DND-41 (cell line): ENCODE data around the gene EEF1AKMT1.

Experiments used
- ATAC-seq: fragments of 200-7000 bp; cut with Tn5 transposase; 3 replicates; pipeline ENCODE4 v1.9.1; 2021; ENCODE audit warnings: low read depth; ENCODE audit not compliant: insufficient read depth
- DNase-seq: peaks from one replicate; pipeline ENCODE4 v3.0.0-alpha.2; 2020
- H2AFZ ChIP-seq: 2 replicates; pipeline ENCODE4 v1.6.0; 2012; ENCODE audit warnings: low read depth, low read length
- H3K27ac ChIP-seq: 2 replicates; pipeline ENCODE4 v1.5.1; 2012; ENCODE audit warnings: low read length, inconsistent platforms
- H3K27me3 ChIP-seq: fragments of 200-600 bp; sonication (generic); 2 replicates; pipeline ENCODE4 v1.6.0; 2012; ENCODE audit warnings: low read length, mild to moderate bottlenecking, inconsistent platforms; ENCODE audit not compliant: insufficient read depth, poor library complexity
- H3K36me3 ChIP-seq: 2 replicates; pipeline ENCODE4 v1.5.1; 2012; ENCODE audit warnings: low read length, inconsistent platforms; ENCODE audit not compliant: insufficient read depth
- H3K4me1 ChIP-seq: 2 replicates; pipeline ENCODE4 v1.5.1; 2012; ENCODE audit warnings: mild to moderate bottlenecking, low read length; ENCODE audit not compliant: insufficient read depth
- H3K4me2 ChIP-seq: 2 replicates; pipeline ENCODE4 v1.6.0; 2012; ENCODE audit warnings: mild to moderate bottlenecking, moderate library complexity, low read length, inconsistent platforms; ENCODE audit not compliant: insufficient read depth
- H3K4me3 ChIP-seq, 2 experiments: fragments of 200-600 bp in 1 of 2; shearing (Covaris generic) in 1 of 2; 2 replicates each; pipeline ENCODE4 v1.5.1; 2012 to 2016; ENCODE audit warnings: inconsistent platforms in 2 of 2, low read length in 2 of 2, mild to moderate bottlenecking in 2 of 2, low read depth in 1 of 2, moderate library complexity in 1 of 2
- H3K79me2 ChIP-seq: 2 replicates; pipeline ENCODE4 v1.6.0; 2012; ENCODE audit warnings: low read length, inconsistent platforms; ENCODE audit not compliant: insufficient read depth
- H3K9ac ChIP-seq: 2 replicates; pipeline ENCODE4 v1.6.0; 2012; ENCODE audit warnings: low read depth, mild to moderate bottlenecking, inconsistent platforms, low read length, moderate library complexity
- H3K9me3 ChIP-seq: 2 replicates; pipeline ENCODE4 v1.5.1; 2012; ENCODE audit warnings: low read length, moderate library complexity, mild to moderate bottlenecking, inconsistent platforms; ENCODE audit not compliant: insufficient read depth, severe bottlenecking
- H4K20me1 ChIP-seq: 2 replicates; pipeline ENCODE4 v1.6.0; 2012; ENCODE audit warnings: low read length; ENCODE audit not compliant: insufficient read depth
- CTCF ChIP-seq: IDR thresholded peaks from 2 replicates; pipeline ENCODE4 v1.5.1; 2012; ENCODE audit warnings: borderline replicate concordance, low read length, moderate library complexity, mild to moderate bottlenecking; ENCODE audit not compliant: poor library complexity, severe bottlenecking; ENCODE audit errors: extremely low read depth
- EZH2 ChIP-seq: IDR thresholded peaks from 3 replicates; pipeline ENCODE4 v1.6.1; 2012; ENCODE audit warnings: borderline replicate concordance, low read depth, mild to moderate bottlenecking, moderate library complexity, low read length, inconsistent platforms; ENCODE audit not compliant: severe bottlenecking

Gene EEF1AKMT1

GRCh38 chr13:20704459-20705069 is 69.2 kb downstream of the EEF1AKMT1 start:
- H4K20me1 ChIP-seq: no peaks in the 10 kb centered on the region
- H3K27ac ChIP-seq: no peak overlapping the region
- TF ChIP-seq EZH2 (no peak), CTCF (no peak)
- DNase-seq (no peak), ATAC-seq (0 out of 3 replicates have a peak, but pooled peaks have one; percentile 5)
- no peak overlapping the region for H3K9ac ChIP-seq
- H3K27me3 ChIP-seq: peaks cover 28% of the 10 kb centered on the region
- peaks cover 14% of the 10 kb centered on the region for H3K4me1 ChIP-seq
- peak overlapping the region; percentile 63 for H3K4me2 ChIP-seq
- H3K79me2 ChIP-seq: no peaks in the 10 kb centered on the region
- no peaks in the 10 kb centered on the region for H3K36me3 ChIP-seq
- H2AFZ ChIP-seq: no peak overlapping the region
- H3K4me3 ChIP-seq: peak overlapping the region in 1 of 2 experiments; percentile 51; a peak in 3 of 4 replicates
- H3K9me3 ChIP-seq: no peaks in the 10 kb centered on the region

- Histone ChIP-seq H3K4me1 (peaks cover 14% of the 10 kb centered on the region), H3K27me3 (peaks cover 28% of the 10 kb centered on the region), H4K20me1 (no peaks in the 10 kb centered on the region), H3K9ac (peak overlapping the region; percentile 48), H3K27ac (no peak overlapping the region), H3K4me2 (peak overlapping the region; percentile 63), H2AFZ (peak overlapping the region; percentile 68; the same call in 1 of the 2 replicates), H3K9me3 (no peaks in the 10 kb centered on the region), H3K79me2 (no peaks in the 10 kb centered on the region), H3K4me3 (peak overlapping the region in 1 of 2 experiments; percentile 60; a peak in 2 of 4 replicates), H3K36me3 (no peaks in the 10 kb centered on the region)
- no peak for TF ChIP-seq EZH2
- TF ChIP-seq CTCF: peak; percentile 70
- DNase-seq: peak; percentile 77
- ATAC-seq: peak; percentile 90
Observed at GRCh38 chr13:20703780-20704458, 69.8 kb downstream of the EEF1AKMT1 start.

GRCh38 chr13:20702915-20703779 is 70.6 kb downstream of the EEF1AKMT1 start, which contains the start of gene IL17D:
Gene IL17D (plus strand): TSS chr13:20703699. CDS start chr13:20704002, 303 bp downstream.
- H3K36me3 ChIP-seq: no peaks in the 10 kb centered on the region
- H3K4me3 ChIP-seq: peak within 1 kb of the TSS in 1 of 2 experiments; percentile 60; a peak in 3 of 4 replicates
- H3K4me1 ChIP-seq: peaks cover 14% of the 10 kb centered on the region
- peak within 1 kb of the TSS; percentile 68 for H2AFZ ChIP-seq
- H4K20me1 ChIP-seq: no peaks in the 10 kb centered on the region
- peak within 1 kb of the TSS; percentile 63 for H3K4me2 ChIP-seq
- peak; percentile 99 for TF ChIP-seq EZH2
- TF ChIP-seq CTCF: no peak
- no peaks in the 10 kb centered on the region for H3K79me2 ChIP-seq
- peak within 1 kb of the TSS; percentile 48 for H3K9ac ChIP-seq
- H3K27ac ChIP-seq: no peak within 1 kb of the TSS
- peaks cover 32% of the 10 kb centered on the region for H3K27me3 ChIP-seq
- peak; percentile 55 for ATAC-seq
- peak; percentile 44 for DNase-seq
- H3K9me3 ChIP-seq: no peaks in the 10 kb centered on the region
